Measurements from ENCODE around the gene ARPIN. TPM values are rescaled to one million over a fixed set of nuclear protein-coding genes. Genes with fewer than 3 reads are reported as not detected.
A peak's percentile ranks its signal among the peaks of the same experiment; 100 is the strongest.

Gene ARPIN
- total RNA-seq, 1 experiment from 2014 or later, result 3.5 TPM

DNA sequence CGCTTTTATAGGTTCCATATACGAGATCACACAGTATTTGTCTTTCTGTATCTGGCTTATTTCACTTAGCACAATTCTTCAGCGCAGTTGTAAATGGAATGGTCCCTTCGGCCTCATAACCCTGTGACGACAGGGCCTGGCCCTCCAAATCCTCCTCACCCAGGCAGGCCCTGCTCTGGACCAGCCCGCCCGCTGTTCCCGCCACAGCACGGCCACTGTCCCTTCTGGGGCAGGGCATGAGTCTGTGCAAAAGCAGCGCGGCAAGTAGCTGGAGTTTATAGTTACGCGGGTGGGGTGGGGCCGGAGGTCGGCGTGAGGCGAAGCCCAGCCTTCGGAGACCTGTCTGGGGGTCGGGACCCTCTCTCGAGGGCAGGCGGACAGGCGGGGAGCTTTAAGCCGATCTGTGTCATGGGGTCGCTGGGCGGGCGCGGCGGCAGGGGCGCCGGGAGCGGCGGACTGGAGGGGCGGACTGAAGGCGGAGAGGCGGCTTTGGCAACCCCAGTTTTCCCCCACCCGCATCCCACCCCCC lies 543 bp downstream of the ARPIN start:
- CTCF ChIA-PET, result interaction anchor here (1.1 to 2.4 kb wide), 12 partner anchors 13 to 381 kb away, joined by 3 to 18 read pairs (median 6); partner anchors contain the start of gene AP3S2
- no peak overlapping the region for H3K27ac Mint-ChIP-seq
- TF ChIP-seq, protein P1, sequence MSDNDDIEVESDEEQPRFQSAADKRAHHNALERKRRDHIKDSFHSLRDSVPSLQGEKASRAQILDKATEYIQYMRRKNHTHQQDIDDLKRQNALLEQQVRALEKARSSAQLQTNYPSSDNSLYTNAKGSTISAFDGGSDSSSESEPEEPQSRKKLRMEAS (CRISPR knock-in tag; IDR thresholded peaks at IDR 0.05), result peak; percentile 9
- TF ChIP-seq ESRRA (CRISPR knock-in tag; IDR thresholded peaks at IDR 0.05; ENCODE audit: borderline replicate concordance) (0 out of 2 replicates have a peak, but pooled peaks have one; percentile 18), GABPB1 (CRISPR knock-in tag; IDR thresholded peaks at IDR 0.05) (no peak), TP53 (CRISPR knock-in tag; IDR thresholded peaks at IDR 0.05) (no peak)
- TF ChIP-seq, protein P2, sequence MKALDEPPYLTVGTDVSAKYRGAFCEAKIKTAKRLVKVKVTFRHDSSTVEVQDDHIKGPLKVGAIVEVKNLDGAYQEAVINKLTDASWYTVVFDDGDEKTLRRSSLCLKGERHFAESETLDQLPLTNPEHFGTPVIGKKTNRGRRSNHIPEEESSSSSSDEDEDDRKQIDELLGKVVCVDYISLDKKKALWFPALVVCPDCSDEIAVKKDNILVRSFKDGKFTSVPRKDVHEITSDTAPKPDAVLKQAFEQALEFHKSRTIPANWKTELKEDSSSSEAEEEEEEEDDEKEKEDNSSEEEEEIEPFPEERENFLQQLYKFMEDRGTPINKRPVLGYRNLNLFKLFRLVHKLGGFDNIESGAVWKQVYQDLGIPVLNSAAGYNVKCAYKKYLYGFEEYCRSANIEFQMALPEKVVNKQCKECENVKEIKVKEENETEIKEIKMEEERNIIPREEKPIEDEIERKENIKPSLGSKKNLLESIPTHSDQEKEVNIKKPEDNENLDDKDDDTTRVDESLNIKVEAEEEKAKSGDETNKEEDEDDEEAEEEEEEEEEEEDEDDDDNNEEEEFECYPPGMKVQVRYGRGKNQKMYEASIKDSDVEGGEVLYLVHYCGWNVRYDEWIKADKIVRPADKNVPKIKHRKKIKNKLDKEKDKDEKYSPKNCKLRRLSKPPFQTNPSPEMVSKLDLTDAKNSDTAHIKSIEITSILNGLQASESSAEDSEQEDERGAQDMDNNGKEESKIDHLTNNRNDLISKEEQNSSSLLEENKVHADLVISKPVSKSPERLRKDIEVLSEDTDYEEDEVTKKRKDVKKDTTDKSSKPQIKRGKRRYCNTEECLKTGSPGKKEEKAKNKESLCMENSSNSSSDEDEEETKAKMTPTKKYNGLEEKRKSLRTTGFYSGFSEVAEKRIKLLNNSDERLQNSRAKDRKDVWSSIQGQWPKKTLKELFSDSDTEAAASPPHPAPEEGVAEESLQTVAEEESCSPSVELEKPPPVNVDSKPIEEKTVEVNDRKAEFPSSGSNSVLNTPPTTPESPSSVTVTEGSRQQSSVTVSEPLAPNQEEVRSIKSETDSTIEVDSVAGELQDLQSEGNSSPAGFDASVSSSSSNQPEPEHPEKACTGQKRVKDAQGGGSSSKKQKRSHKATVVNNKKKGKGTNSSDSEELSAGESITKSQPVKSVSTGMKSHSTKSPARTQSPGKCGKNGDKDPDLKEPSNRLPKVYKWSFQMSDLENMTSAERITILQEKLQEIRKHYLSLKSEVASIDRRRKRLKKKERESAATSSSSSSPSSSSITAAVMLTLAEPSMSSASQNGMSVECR (CRISPR knock-in tag; IDR thresholded peaks at IDR 0.05; ENCODE audit: borderline replicate concordance), result peak; percentile 18; the same call in 1 of the 2 replicates
- peaks cover 21% of the 10 kb centered on the region for H3K27me3 Mint-ChIP-seq (ENCODE audit: low read depth)
- peak; percentile 42 for DNase-seq (ENCODE audit: low spot score)
- H3K4me1 Mint-ChIP-seq, result peaks cover 12% of the 10 kb centered on the region
- H3K4me3 Mint-ChIP-seq, result peak overlapping the region; percentile 69
- H3K36me3 Mint-ChIP-seq, result no peaks in the 10 kb centered on the region
- POLR2A ChIA-PET, result interaction anchor here (0.7 to 1.2 kb wide), 2 partner anchors 12 to 18 kb away, joined by 3 read pairs; partner anchors contain the start of gene AP3S2
- no peaks in the 10 kb centered on the region for H3K9me3 Mint-ChIP-seq
- peak; percentile 60 for ATAC-seq

DNA sequence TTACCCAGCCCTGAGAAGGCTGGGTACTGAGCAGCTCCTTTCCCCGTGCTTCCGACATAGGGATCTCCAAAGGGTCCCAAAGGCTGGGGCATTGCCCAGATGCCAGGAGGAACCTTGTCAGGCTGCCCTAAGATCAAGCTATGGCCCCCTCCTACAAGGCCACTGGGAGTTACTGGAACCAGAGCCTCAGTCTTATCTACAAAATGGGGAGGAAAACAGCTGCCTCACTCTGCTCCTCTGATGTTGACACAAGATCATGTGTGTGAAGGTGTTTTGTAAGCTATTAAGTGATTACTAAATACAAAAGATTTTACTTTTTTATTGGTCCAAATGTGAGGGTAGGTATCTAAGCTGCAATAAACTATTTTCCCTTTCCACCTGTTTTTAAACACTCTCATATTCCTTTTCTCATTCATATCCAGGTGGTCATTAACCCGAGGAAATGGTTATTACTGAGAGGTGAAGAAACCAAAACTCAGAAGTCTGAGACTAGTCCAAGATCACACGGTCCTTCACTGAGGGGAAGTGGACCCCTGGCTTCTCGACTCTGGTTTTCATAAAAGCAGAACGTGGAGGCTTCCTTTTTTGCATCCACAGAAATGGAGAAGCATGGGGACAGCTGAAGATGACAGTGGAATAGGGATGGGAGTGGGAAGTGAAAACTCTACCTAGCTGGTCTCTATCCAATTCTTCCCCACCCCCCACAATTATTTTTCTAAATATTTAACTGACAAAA lies 1.7 kb downstream of the ARPIN start:
- Mint-ChIP-seq H3K36me3 (no peaks in the 10 kb centered on the region), H3K4me3 (peak overlapping the region; percentile 69; the same call in 1 of the 2 replicates), H3K9me3 (no peaks in the 10 kb centered on the region), H3K27me3 (ENCODE audit: low read depth) (peaks cover 21% of the 10 kb centered on the region), H3K4me1 (peaks cover 12% of the 10 kb centered on the region), H3K27ac (no peak overlapping the region)
- CTCF ChIA-PET, result interaction anchor here (0.9 to 1.7 kb wide), 2 partner anchors 14 to 23 kb away, joined by 3 to 5 read pairs; no protein-coding TSS in a partner anchor
- no peak for ATAC-seq
- TF ChIP-seq PRRX2 (CRISPR knock-in tag; IDR thresholded peaks at IDR 0.05) (no peak), NR1H2 (CRISPR knock-in tag; IDR thresholded peaks at IDR 0.05) (no peak), NFYB (CRISPR knock-in tag; conservative IDR thresholded peaks at IDR 0.05; ENCODE audit: low read depth) (no peak), ZNF121 (CRISPR knock-in tag; IDR thresholded peaks at IDR 0.05) (no peak), HMGA2 (CRISPR knock-in tag; IDR thresholded peaks at IDR 0.05) (no peak), SMAD4 (CRISPR knock-in tag; IDR thresholded peaks at IDR 0.05) (no peak)
- TF ChIP-seq, protein P1 (CRISPR knock-in tag; IDR thresholded peaks at IDR 0.05), result no peak
- TF ChIP-seq, protein P3, sequence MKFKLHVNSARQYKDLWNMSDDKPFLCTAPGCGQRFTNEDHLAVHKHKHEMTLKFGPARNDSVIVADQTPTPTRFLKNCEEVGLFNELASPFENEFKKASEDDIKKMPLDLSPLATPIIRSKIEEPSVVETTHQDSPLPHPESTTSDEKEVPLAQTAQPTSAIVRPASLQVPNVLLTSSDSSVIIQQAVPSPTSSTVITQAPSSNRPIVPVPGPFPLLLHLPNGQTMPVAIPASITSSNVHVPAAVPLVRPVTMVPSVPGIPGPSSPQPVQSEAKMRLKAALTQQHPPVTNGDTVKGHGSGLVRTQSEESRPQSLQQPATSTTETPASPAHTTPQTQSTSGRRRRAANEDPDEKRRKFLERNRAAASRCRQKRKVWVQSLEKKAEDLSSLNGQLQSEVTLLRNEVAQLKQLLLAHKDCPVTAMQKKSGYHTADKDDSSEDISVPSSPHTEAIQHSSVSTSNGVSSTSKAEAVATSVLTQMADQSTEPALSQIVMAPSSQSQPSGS (CRISPR knock-in tag; IDR thresholded peaks at IDR 0.05; ENCODE audit: borderline replicate concordance, low read depth), result no peak
- POLR2A ChIA-PET, result no interaction called here
- DNase-seq (ENCODE audit: low spot score), result no peak

DNA sequence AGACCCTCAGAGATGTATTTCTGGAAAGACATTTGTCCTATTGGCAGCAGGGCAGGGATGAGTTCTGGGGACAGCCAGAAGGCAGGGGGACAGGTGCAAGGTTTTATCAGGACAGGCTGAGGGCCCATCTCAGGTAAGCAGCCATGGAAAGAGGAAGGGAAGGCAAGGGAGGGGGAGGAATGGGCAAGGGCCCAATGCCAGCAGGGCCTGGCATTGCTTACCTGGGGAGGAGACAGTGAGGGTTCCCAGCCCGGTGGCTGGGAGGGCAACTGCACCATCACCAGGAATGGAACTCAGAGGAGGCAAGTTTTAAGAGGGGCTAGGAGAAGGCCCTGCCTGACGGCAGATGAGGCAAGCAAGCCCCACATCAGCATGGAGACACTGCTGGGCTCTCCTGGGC lies 3.1 kb downstream of the ARPIN start:
- Mint-ChIP-seq H3K27me3 (ENCODE audit: low read depth) (peaks cover 21% of the 10 kb centered on the region), H3K9me3 (no peaks in the 10 kb centered on the region), H3K4me1 (peaks cover 12% of the 10 kb centered on the region), H3K36me3 (no peaks in the 10 kb centered on the region), H3K4me3 (no peak overlapping the region), H3K27ac (no peak overlapping the region)
- DNase-seq (ENCODE audit: low spot score) (no peak), ATAC-seq (no peak)
- POLR2A ChIA-PET, result no interaction called here
- CTCF ChIA-PET, result no interaction called here
- TF ChIP-seq FOXK1 (CRISPR knock-in tag; IDR thresholded peaks at IDR 0.05), result no peak
- TF ChIP-seq RELA (CRISPR knock-in tag; IDR thresholded peaks at IDR 0.05; ENCODE audit: borderline replicate concordance), result no peak
- no peak for TF ChIP-seq ESRRA (CRISPR knock-in tag; IDR thresholded peaks at IDR 0.05; ENCODE audit: borderline replicate concordance)
- no peak for TF ChIP-seq ZBTB21 (CRISPR knock-in tag; IDR thresholded peaks at IDR 0.05; ENCODE audit: borderline replicate concordance)
- no peak for TF ChIP-seq ZNF416 (CRISPR knock-in tag; IDR thresholded peaks at IDR 0.05)
- TF ChIP-seq, protein P2 (CRISPR knock-in tag; IDR thresholded peaks at IDR 0.05; ENCODE audit: borderline replicate concordance), result no peak
